HepG2 (cell line): ENCODE measurements around the gene SEC16A. TPM values are rescaled to one million over a fixed set of nuclear protein-coding genes. Genes with fewer than 3 reads are reported as not detected.

Experiments used
- HDAC2 ChIP-seq: sonication (generic); formaldehyde crosslinking; IDR thresholded peaks from 2 replicates; pipeline ENCODE4 v1.4.0; 2020; ENCODE audit warnings: missing genetic modification reagents
- HES4 ChIP-seq: sonication (generic); formaldehyde crosslinking; IDR thresholded peaks from 2 replicates; pipeline ENCODE4 v1.9.0; 2021; ENCODE audit warnings: mild to moderate bottlenecking, missing genetic modification reagents, borderline replicate concordance
- POLR2AphosphoS5 ChIP-seq: IDR thresholded peaks from 2 replicates; pipeline ENCODE4 v1.6.1; 2012; ENCODE audit warnings: low read depth, low read length
- RELA ChIP-seq: sonication (generic); formaldehyde crosslinking; IDR thresholded peaks from 2 replicates; pipeline ENCODE4 v1.4.0; 2020; ENCODE audit warnings: missing genetic modification reagents
- ZKSCAN8 ChIP-seq: IDR thresholded peaks from 2 replicates; pipeline ENCODE4 v1.6.1; 2016; ENCODE audit warnings: borderline replicate concordance, missing genetic modification reagents, missing compliant biosample characterization
- ZNF124 ChIP-seq: sonication (generic); formaldehyde crosslinking; IDR thresholded peaks from 2 replicates; pipeline ENCODE4 v1.4.0; 2020; ENCODE audit warnings: missing genetic modification reagents
- ZNF530 ChIP-seq: sonication (generic); formaldehyde crosslinking; IDR thresholded peaks from 2 replicates; pipeline ENCODE4 v1.5.0; 2020; ENCODE audit warnings: low read depth, mild to moderate bottlenecking, missing genetic modification reagents
- ZSCAN31 ChIP-seq: sonication (generic); formaldehyde crosslinking; IDR thresholded peaks from 2 replicates; pipeline ENCODE4 v1.5.0; 2020; ENCODE audit warnings: low read depth, mild to moderate bottlenecking, missing genetic modification reagents
- polyA plus RNA-seq, 8 experiments: library from polyadenylated mRNA; depleted of rRNA in 3 of 8; stranded (reverse) in 7 of 8; unstranded in 1 of 8; fragments of >200 nt; fragmentation: Illumina TruSeq in 4 of 8; extraction: Trizol in 4 of 8; gene quantifications; 2 replicates each; pipeline versions ENCODE4 v1.2.1 to v1.2.3, GENCODE V29; 2011 to 2016; ENCODE audit warnings: low read depth in 4 of 8, missing spikeins in 1 of 8, mixed read lengths in 1 of 8; ENCODE audit not compliant: insufficient read depth in 1 of 8
- total RNA-seq, 5 experiments: library from RNA; depleted of rRNA; stranded (reverse); fragments of >200 nt; fragmentation: Illumina TruSeq; extraction: Trizol; gene quantifications; 2 replicates each; pipeline ENCODE4 v1.2.3, GENCODE V29; 2016; ENCODE audit warnings: low read depth in 1 of 5
- TF ChIP-seq, protein P1 (sequence below), 2 experiments: sonication (generic) in 1 of 2; formaldehyde crosslinking in 1 of 2; IDR thresholded peaks; 2 replicates each; pipeline versions ENCODE4 v1.6.1 to v1.9.0; 2014 to 2022; ENCODE audit warnings: antibody characterized with exemption in 1 of 2, borderline replicate concordance in 1 of 2, inconsistent platforms in 1 of 2, low read depth in 1 of 2, missing genetic modification reagents in 1 of 2
- TF ChIP-seq, protein P2 (sequence below): sonication (generic); formaldehyde crosslinking; IDR thresholded peaks from 2 replicates; pipeline ENCODE4 v1.5.1; 2020; ENCODE audit warnings: missing genetic modification reagents, mild to moderate bottlenecking, borderline replicate concordance
- TF ChIP-seq, protein P3 (sequence below): sonication (generic); formaldehyde crosslinking; IDR thresholded peaks from 2 replicates; pipeline ENCODE4 v1.4.0; 2020; ENCODE audit warnings: missing genetic modification reagents, borderline replicate concordance
- TF ChIP-seq, protein P4 (sequence below): sonication (generic); formaldehyde crosslinking; IDR thresholded peaks from 2 replicates; pipeline ENCODE4 v1.8.1; 2023; ENCODE audit warnings: mild to moderate bottlenecking, missing genetic modification reagents
- TF ChIP-seq, protein P5 (sequence below): sonication (generic); formaldehyde crosslinking; IDR thresholded peaks from 2 replicates; pipeline ENCODE4 v1.9.0; 2021; ENCODE audit warnings: missing genetic modification reagents, borderline replicate concordance

The SEC16A gene
- total and polyA plus RNA-seq, 2 of the 13 experiments (the other 11 are each of a cell fraction or from before 2014, with no cell fraction given): 15.9 to 18.9 TPM

DNA sequence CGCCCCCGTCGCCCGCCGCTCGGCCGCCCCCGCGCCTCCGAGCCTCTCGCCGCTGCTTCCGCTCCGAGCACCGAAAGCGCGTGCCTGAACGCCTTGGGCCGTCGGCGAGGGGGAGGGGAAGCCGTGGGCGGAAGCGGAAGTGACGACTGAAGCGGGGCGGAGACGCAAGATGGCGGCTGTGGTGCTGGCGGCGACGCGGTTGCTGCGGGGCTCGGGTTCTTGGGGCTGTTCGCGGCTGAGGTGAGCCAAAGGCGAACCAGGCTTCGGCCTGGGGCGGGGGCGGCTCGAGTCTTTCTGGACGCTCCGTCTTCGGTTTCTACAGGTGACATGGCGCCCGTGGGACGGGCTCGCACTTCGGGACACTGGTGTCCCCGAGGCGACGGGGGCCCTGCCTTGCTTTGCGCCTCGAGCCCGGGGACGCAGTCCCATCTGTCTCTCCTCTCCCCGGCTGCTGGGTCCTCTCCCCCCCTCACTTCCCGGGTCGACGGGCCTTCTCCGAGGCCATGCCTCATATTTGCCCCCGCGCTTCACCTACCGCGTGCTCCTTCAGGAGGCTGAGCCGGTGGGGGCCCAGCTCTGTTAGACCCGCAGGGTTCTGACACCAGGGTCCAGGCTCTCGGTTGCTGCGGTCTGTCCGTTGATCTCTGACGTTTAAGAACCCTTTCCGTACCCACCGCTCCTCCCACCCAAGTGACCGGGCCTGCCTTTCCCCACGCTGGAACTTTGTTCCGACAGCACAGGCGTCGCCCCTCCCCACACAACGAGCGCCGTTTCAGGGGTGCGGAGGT is 72.1 kb downstream of the SEC16A start, which contains the start of the genes ENTR1 and PMPCA (continued):
- TF ChIP-seq, protein P1, sequence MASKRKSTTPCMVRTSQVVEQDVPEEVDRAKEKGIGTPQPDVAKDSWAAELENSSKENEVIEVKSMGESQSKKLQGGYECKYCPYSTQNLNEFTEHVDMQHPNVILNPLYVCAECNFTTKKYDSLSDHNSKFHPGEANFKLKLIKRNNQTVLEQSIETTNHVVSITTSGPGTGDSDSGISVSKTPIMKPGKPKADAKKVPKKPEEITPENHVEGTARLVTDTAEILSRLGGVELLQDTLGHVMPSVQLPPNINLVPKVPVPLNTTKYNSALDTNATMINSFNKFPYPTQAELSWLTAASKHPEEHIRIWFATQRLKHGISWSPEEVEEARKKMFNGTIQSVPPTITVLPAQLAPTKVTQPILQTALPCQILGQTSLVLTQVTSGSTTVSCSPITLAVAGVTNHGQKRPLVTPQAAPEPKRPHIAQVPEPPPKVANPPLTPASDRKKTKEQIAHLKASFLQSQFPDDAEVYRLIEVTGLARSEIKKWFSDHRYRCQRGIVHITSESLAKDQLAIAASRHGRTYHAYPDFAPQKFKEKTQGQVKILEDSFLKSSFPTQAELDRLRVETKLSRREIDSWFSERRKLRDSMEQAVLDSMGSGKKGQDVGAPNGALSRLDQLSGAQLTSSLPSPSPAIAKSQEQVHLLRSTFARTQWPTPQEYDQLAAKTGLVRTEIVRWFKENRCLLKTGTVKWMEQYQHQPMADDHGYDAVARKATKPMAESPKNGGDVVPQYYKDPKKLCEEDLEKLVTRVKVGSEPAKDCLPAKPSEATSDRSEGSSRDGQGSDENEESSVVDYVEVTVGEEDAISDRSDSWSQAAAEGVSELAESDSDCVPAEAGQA (IDR thresholded peaks at IDR 0.05; ENCODE audit: low read depth): peak; percentile 91
- TF ChIP-seq, protein P1 (CRISPR knock-in tag; IDR thresholded peaks at IDR 0.05; ENCODE audit: borderline replicate concordance): no peak
- TF ChIP-seq HES4 (CRISPR knock-in tag): peak; percentile 53; the same call in 1 of the 2 replicates
- TF ChIP-seq HDAC2: peak; percentile 78; the same call in 1 of the 2 replicates
- peak; percentile 92 for TF ChIP-seq POLR2AphosphoS5
- TF ChIP-seq, protein P2, sequence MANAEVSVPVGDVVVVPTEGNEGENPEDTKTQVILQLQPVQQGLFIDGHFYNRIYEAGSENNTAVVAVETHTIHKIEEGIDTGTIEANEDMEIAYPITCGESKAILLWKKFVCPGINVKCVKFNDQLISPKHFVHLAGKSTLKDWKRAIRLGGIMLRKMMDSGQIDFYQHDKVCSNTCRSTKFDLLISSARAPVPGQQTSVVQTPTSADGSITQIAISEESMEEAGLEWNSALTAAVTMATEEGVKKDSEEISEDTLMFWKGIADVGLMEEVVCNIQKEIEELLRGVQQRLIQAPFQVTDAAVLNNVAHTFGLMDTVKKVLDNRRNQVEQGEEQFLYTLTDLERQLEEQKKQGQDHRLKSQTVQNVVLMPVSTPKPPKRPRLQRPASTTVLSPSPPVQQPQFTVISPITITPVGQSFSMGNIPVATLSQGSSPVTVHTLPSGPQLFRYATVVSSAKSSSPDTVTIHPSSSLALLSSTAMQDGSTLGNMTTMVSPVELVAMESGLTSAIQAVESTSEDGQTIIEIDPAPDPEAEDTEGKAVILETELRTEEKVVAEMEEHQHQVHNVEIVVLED (CRISPR knock-in tag): peak; percentile 80; the same call in 1 of the 2 replicates
- no peak for TF ChIP-seq RELA (CRISPR knock-in tag)
- TF ChIP-seq ZSCAN31 (CRISPR knock-in tag): peak; percentile 31; the same call in 1 of the 2 replicates
- TF ChIP-seq ZNF530 (CRISPR knock-in tag): no peak
- TF ChIP-seq ZKSCAN8 (CRISPR knock-in tag): no peak
- peak; percentile 38; the same call in 1 of the 2 replicates for TF ChIP-seq ZNF124 (CRISPR knock-in tag)
- TF ChIP-seq, protein P3, sequence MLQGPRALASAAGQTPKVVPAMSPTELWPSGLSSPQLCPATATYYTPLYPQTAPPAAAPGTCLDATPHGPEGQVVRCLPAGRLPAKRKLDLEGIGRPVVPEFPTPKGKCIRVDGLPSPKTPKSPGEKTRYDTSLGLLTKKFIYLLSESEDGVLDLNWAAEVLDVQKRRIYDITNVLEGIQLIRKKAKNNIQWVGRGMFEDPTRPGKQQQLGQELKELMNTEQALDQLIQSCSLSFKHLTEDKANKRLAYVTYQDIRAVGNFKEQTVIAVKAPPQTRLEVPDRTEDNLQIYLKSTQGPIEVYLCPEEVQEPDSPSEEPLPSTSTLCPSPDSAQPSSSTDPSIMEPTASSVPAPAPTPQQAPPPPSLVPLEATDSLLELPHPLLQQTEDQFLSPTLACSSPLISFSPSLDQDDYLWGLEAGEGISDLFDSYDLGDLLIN (CRISPR knock-in tag): no peak; the same call in 1 of the 2 replicates
- TF ChIP-seq, protein P4, sequence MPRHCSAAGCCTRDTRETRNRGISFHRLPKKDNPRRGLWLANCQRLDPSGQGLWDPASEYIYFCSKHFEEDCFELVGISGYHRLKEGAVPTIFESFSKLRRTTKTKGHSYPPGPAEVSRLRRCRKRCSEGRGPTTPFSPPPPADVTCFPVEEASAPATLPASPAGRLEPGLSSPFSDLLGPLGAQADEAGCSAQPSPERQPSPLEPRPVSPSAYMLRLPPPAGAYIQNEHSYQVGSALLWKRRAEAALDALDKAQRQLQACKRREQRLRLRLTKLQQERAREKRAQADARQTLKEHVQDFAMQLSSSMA (CRISPR knock-in tag): no peak
- TF ChIP-seq, protein P5, sequence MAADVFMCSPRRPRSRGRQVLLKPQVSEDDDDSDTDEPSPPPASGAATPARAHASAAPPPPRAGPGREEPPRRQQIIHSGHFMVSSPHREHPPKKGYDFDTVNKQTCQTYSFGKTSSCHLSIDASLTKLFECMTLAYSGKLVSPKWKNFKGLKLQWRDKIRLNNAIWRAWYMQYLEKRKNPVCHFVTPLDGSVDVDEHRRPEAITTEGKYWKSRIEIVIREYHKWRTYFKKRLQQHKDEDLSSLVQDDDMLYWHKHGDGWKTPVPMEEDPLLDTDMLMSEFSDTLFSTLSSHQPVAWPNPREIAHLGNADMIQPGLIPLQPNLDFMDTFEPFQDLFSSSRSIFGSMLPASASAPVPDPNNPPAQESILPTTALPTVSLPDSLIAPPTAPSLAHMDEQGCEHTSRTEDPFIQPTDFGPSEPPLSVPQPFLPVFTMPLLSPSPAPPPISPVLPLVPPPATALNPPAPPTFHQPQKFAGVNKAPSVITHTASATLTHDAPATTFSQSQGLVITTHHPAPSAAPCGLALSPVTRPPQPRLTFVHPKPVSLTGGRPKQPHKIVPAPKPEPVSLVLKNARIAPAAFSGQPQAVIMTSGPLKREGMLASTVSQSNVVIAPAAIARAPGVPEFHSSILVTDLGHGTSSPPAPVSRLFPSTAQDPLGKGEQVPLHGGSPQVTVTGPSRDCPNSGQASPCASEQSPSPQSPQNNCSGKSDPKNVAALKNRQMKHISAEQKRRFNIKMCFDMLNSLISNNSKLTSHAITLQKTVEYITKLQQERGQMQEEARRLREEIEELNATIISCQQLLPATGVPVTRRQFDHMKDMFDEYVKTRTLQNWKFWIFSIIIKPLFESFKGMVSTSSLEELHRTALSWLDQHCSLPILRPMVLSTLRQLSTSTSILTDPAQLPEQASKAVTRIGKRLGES: no peak
